Gastroesophageal sphincter (tissue), 4 donors: ENCODE data around the gene METTL21C. TPM values are rescaled to one million over a fixed set of nuclear protein-coding genes. Genes with fewer than 3 reads are reported as not detected.

Source experiments
- ATAC-seq: fragments of 150-250 bp; one replicate; pipeline ENCODE4 v1.9.1; 2016; ENCODE audit warnings: mild to moderate bottlenecking, moderate library complexity
- H3K27ac ChIP-seq, 4 donors: fragments of 200-600 bp; sonication (generic) in 3 of 4; 1 replicate in 3 of 4; 2 replicates in 1 of 4; pipeline ENCODE4 v1.5.1; 2016 to 2019
- H3K27me3 ChIP-seq: fragments of 200-600 bp; sonication (generic); one replicate; pipeline ENCODE4 v1.5.1; 2019
- H3K36me3 ChIP-seq, 2 donors: fragments of 200-600 bp; sonication (generic); one replicate each; pipeline ENCODE4 v1.5.1; 2019; ENCODE audit warnings: control low read depth in 1 of 2
- H3K4me1 ChIP-seq, 3 donors: fragments of 200-600 bp; sonication (generic); 1 replicate in 2 of 3; 2 replicates in 1 of 3; pipeline ENCODE4 v1.5.1; 2016 to 2019; ENCODE audit warnings: control low read depth in 2 of 3
- H3K4me3 ChIP-seq, 2 donors: fragments of 200-600 bp; sonication (generic); one replicate each; pipeline ENCODE4 v1.5.1; 2019; ENCODE audit warnings: mild to moderate bottlenecking in 1 of 2, moderate library complexity in 1 of 2
- H3K9me3 ChIP-seq, 3 donors: fragments of 200-600 bp; sonication (generic); one replicate each; pipeline ENCODE4 v1.5.1; 2017 to 2019; ENCODE audit warnings: control low read depth in 2 of 3
- CTCF ChIP-seq, 4 experiments: fragments of 200-600 bp in 2 of 4; fragments of 450-650 bp in 2 of 4; sonication (generic) in 1 of 4; IDR thresholded peaks; one replicate each; pipeline ENCODE4 v1.5.1; 2017 to 2019; ENCODE audit warnings: antibody characterized with exemption in 4 of 4, mild to moderate bottlenecking in 2 of 4, moderate library complexity in 2 of 4
- EP300 ChIP-seq: sonication (generic); formaldehyde crosslinking; IDR thresholded peaks from one replicate; pipeline ENCODE4 v1.6.1; 2017; ENCODE audit warnings: antibody characterized with exemption, mild to moderate bottlenecking
- POLR2A ChIP-seq, 2 donors: fragments of 450-650 bp; IDR thresholded peaks; one replicate each; pipeline ENCODE4 v1.6.1; 2017; ENCODE audit warnings: antibody characterized with exemption in 2 of 2, mild to moderate bottlenecking in 2 of 2, moderate library complexity in 1 of 2
- POLR2AphosphoS5 ChIP-seq: sonication (generic); formaldehyde crosslinking; IDR thresholded peaks from one replicate; pipeline ENCODE4 v1.6.1; 2017; ENCODE audit warnings: antibody characterized with exemption
- WGBS, 2 donors: methylation state at CpG; one replicate each; pipeline ENCODE4 v1.1.5; 2018; ENCODE audit warnings: low coverage in 1 of 2; 5-methylcytosine and 5-hydroxymethylcytosine counted together
- total RNA-seq, 4 donors: library from RNA; depleted of rRNA; stranded (reverse); fragments of >200 nt; gene quantifications; one replicate each; pipeline ENCODE4 v1.1.0, GENCODE V29; 2016

Gene METTL21C
- total RNA-seq, 4 donors from 2014 or later = 0.62 TPM; not detected in 3

- Histone ChIP-seq H3K4me1 (peaks cover 0 to 7% (median 0%) of the 10 kb centered on the region in 3 donors), H3K9me3 (peaks cover 0 to under 1% (median 0%) of the 10 kb centered on the region in 3 donors), H3K36me3 (no peaks in the 10 kb centered on the region), H3K4me3 (no peak overlapping the region), H3K27me3 (no peaks in the 10 kb centered on the region), H3K27ac (no peak overlapping the region)
- ATAC-seq = no peak
- TF ChIP-seq EP300 (no peak), POLR2AphosphoS5 (no peak), CTCF (IDR thresholded peaks at IDR 0.05) (no peak), POLR2A (IDR thresholded peaks at IDR 0.05) (no peak)
These were observed 8.8 kb upstream of the METTL21C start for GRCh38 chr13:102703726-102704035.

- H3K4me3 ChIP-seq = no peak overlapping the region
- H3K27me3 ChIP-seq = no peaks in the 10 kb centered on the region
- no peak for TF ChIP-seq EP300
- TF ChIP-seq POLR2AphosphoS5 = no peak
- TF ChIP-seq POLR2A (IDR thresholded peaks at IDR 0.05) = no peak
- no peak for TF ChIP-seq CTCF (IDR thresholded peaks at IDR 0.05)
- H3K27ac ChIP-seq = peak overlapping the region in 1 of 4 donors; percentile 47
- WGBS, 2 donors = 33 to 48% methylated on average over 3 to 8 of the region's 8 CpGs
- no peak for ATAC-seq
- H3K9me3 ChIP-seq = no peaks in the 10 kb centered on the region
- H3K36me3 ChIP-seq = no peaks in the 10 kb centered on the region
- H3K4me1 ChIP-seq = peaks cover 0 to 7% (median 0%) of the 10 kb centered on the region in 3 donors
These were observed 8.3 kb upstream of the METTL21C start for GRCh38 chr13:102702965-102703725.

- Histone ChIP-seq H3K36me3 (no peaks in the 10 kb centered on the region), H3K9me3 (no peaks in the 10 kb centered on the region), H3K27ac (peak overlapping the region in 1 of 4 donors; percentile 68), H3K4me3 (no peak overlapping the region), H3K27me3 (no peaks in the 10 kb centered on the region), H3K4me1 (no peaks in the 10 kb centered on the region)
- WGBS, 2 donors = 78 to 80% methylated on average over 5 of the region's 5 CpGs
- ATAC-seq = no peak
- no peak for TF ChIP-seq CTCF (IDR thresholded peaks at IDR 0.05)
- no peak for TF ChIP-seq EP300
- TF ChIP-seq POLR2AphosphoS5 = no peak
- no peak for TF ChIP-seq POLR2A (IDR thresholded peaks at IDR 0.05)
These were observed 6.5 kb upstream of the METTL21C start for GRCh38 chr13:102701331-102701730.

GRCh38 chr13:102700088-102701031 is 5.5 kb upstream of the METTL21C start:
- 56 to 60% methylated on average over 10 to 14 of the region's 14 CpGs for WGBS, 2 donors
- ATAC-seq = peak; percentile 55
- Histone ChIP-seq H3K4me1 (no peaks in the 10 kb centered on the region), H3K9me3 (no peaks in the 10 kb centered on the region), H3K27ac (peak overlapping the region in 2 of 4 donors; percentile 25 to 68), H3K36me3 (no peaks in the 10 kb centered on the region), H3K4me3 (no peak overlapping the region), H3K27me3 (peaks cover 2% of the 10 kb centered on the region)
- TF ChIP-seq EP300 (no peak), CTCF (IDR thresholded peaks at IDR 0.05) (no peak), POLR2AphosphoS5 (no peak)
